Measurements from ENCODE around the gene SEC14L1.

The SEC14L1 gene

DNA sequence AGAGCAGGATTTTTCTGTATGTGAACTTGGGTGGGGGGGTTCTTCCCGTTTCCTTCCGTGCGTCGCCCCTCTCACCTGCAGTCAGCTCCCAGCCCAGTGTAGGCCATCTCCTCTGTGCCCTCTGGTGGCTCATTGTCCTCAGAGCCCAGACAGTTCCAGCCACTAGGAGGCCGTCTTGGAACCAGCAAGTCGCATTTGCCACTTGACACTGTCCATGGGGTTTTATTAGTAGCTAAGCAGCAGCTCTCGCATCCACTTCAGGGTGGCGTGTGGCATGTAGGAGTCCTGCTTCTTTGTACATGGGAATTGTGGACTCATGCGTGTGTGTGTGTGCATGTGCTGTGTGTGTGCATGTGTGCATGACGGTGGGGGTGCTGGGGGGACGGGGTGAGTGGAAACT is 74.0 kb downstream of the SEC14L1 start:
- DNase-seq (ENCODE audit: low spot score), result no peak

DNA sequence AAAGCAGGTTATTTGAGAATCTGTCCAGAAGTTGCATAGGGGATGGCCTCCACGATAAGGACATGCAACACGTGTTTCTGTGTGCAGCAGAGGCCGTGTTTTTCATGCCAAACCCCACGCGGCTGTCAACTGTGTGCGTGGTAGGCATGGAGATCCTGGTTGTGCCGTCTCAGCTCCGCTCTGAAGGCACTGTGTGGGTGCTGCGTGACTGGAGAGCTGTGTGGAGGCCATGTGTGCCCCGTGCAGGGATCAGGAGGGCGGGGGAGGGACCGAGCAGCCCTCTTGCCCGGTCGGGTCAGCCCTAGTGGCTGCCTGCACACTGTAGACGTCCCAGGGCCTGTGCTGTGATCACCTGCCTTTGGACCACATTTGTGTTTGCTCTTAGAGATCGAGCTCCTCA is 74.5 kb downstream of the SEC14L1 start:
- no peak for DNase-seq (ENCODE audit: low spot score)

- no peak for DNase-seq (ENCODE audit: low spot score)
Observed at GRCh38 chr17:77216486-77216885, 75.7 kb downstream of the SEC14L1 start.

- DNase-seq (ENCODE audit: low spot score), result no peak
Observed at GRCh38 chr17:77217123-77217522, 76.4 kb downstream of the SEC14L1 start.

DNA sequence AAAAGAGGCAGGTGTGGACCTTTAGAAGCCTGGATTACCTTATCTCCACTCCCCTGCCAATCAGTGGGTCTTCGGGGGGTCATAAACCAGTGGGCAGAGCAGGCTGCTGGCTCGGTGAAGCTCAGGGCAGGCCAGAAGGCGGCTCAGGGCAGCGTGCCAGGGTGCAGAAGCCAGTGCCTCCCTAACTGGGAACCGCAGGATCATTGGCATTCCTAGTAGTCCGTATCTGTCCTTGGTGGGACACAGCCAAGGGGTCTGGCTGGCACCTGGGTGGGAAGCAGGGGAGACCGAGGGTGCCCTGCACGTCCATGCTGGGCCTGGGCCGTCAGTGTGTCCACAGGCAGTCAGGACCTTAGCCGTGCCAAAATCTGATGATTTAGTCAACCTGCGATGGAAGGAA is 76.8 kb downstream of the SEC14L1 start:
- DNase-seq (ENCODE audit: low spot score), result no peak

DNA sequence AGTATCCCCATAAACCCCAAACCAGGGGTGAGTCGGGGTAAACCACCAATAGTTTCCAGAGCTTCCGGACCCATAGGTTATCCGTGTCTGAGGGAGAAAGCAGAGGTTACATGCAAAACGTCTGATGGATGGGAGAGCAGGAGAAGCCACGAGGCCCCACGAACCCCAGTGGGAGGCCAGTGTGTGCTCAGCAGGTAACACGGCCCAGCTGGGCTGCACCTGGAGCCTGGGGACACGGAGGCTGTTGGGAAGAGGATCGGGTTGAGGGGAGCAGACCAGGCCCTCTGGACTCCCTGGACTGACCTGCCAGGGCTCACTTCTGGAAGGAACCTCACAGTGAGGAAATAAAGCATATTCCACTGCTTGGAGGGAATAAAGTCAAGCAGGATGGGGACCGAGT is 78.1 kb downstream of the SEC14L1 start:
- DNase-seq (ENCODE audit: low spot score), result no peak

DNA sequence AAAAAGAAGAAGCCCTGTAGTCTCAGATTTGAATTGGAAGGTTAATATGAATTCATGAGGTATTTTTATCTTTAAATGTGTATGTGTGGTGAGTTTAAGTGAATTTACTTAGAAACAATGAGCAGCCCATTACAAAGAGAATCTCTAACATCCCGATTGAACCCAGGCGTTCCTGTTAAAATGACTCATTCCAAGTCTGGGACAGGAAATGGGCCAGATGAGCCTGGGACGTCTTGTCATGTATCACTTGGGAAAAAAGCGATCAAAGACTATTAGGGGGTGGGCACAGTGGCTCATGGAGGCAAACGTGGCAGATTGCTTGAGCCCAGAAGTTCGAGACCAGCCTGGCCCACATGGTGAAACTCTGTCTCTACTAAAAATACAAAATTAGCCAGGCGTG is 81.6 kb downstream of the SEC14L1 start:
- no peak for DNase-seq (ENCODE audit: low spot score)

DNA sequence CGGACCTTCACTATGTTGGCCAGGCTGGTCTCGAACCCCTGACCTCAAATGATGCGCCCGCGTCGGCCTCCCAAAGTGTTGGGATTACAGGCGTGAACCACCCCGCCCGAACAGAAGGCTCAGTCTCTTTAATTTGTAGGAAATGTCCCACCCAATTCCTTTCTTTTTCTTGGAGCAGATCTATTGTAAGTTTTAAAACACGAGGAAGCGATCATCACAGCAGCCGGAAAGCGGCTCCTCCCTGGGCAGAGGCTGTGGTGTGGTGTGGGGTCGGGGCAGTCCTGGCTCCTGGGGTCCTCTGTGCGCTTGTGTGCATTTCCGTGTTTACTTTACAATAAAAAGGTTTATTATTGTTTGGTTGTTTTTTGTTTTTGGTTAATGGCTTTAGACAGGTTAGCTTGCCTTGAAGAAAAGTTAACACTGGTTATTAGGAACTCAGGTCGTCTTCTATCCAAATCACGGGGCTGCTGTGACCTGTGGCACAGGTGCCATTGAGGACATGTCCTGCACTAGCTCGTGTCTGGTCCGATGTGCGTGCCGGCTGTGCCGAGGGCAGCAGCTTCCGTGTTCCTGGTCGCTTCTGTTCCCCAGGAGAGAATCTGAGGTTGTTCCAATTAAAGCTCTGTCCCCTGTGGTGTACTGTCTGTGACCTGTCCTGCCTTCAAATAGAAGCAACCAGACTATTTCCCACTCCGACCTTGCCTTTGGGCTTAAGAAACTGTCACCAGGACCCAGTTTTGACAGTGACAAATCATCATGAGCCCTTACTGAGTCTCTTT is 83.1 kb downstream of the SEC14L1 start:
- no peak for DNase-seq (ENCODE audit: low spot score)

- DNase-seq (ENCODE audit: low spot score), result no peak
Observed at GRCh38 chr17:77225265-77225664, 84.5 kb downstream of the SEC14L1 start.

DNA sequence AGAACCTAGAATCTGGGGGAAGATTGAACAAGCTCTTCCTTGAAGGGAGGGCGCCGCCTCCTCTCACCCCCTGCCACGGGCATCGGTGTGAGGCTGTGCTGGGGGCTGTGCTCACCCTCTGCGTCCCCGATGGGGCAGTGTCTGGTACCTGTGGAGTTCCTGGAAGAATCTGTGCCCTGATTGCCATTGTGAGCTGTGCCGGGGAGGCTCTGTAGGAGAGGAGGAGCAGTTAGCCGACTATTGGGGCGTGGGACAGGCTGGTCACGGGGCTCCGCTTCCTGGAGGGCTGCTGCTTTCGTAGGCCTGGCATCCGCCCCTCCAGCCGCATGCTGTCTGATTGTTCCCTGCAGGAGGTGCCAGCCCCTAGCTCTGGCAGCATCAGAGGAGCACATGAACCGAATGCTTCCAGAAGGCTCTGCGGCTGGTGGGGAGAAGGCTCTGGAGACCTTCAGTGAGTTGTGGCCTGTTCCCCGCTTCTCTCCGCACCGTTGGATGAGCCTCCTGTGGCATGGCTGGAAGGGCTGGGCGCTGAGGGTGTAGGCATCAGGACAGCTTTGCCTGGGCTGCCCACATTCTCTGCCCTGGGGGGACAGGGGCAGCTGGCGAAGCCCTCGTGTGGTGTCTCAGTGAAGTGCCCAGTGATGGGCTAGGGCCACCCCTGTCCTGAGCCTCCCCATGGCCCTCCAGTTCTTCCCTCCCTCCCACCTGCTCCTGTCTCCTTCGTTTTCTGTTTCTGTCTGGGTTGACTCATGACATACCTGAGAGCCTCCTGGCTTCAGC is 86.9 kb downstream of the SEC14L1 start:
- no peak for DNase-seq (ENCODE audit: low spot score)

DNA sequence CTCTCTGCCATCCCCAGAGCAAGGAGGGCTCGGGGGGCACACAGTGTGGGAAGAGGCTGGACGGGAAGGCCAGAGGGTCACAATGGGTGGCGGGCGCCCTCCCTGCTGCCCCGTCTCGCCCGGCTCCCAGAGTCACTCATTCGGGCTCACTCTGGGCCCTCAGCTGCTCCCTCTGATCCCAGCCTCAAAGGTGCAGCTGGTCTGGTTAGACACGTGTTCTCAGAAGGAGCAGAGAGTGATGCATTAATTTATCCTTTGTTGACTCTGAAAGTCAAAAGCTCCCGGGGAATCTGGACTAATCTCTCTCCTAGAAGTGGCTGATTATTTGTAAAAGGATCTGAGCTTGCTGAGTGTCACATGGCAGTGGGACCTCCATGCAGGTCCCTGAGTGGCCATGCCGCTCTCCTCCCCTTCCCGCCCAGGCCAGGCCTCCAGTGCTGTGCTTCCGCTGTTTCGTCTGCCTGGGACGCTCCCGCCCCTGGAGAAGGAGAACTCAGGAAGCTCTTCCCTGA is 87.5 kb downstream of the SEC14L1 start:
- DNase-seq (ENCODE audit: low spot score), result no peak

DNA sequence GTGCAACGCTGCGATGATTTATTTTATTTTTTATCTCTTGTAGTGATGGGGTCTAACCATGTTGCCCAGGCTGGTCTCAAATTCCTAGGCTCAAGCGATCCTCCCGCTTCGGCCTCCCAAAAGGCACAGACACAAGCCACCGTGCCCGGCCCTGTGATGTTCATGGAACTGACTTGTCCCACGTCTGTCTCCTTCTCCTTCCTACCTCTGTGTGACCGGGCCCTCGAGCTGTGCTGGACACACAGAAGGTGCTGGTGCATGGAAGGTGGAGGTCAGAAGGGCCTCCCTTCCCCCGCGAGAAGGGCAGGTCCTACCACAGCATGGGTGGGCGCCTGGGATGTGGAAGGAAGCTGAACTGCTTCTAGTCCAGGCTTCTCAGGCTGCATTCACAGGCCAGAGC is 88.0 kb downstream of the SEC14L1 start:
- no peak for DNase-seq (ENCODE audit: low spot score)

- no peak for DNase-seq (ENCODE audit: low spot score)
Observed at GRCh38 chr17:77229786-77230435, 89.1 kb downstream of the SEC14L1 start.

GRCh38 chr17:77230436-77230830 is 89.7 kb downstream of the SEC14L1 start:
- DNase-seq (ENCODE audit: low spot score), result no peak

GRCh38 chr17:77231076-77231871 is 90.5 kb downstream of the SEC14L1 start:
- no peak for DNase-seq (ENCODE audit: low spot score)

- DNase-seq (ENCODE audit: low spot score), result no peak
Observed at GRCh38 chr17:77233127-77233526, 92.4 kb downstream of the SEC14L1 start.

- no peak for DNase-seq (ENCODE audit: low spot score)
Observed at GRCh38 chr17:77233635-77234334, 93.0 kb downstream of the SEC14L1 start.

GRCh38 chr17:77234695-77235094 is 93.9 kb downstream of the SEC14L1 start:
- no peak for DNase-seq (ENCODE audit: low spot score)

DNA sequence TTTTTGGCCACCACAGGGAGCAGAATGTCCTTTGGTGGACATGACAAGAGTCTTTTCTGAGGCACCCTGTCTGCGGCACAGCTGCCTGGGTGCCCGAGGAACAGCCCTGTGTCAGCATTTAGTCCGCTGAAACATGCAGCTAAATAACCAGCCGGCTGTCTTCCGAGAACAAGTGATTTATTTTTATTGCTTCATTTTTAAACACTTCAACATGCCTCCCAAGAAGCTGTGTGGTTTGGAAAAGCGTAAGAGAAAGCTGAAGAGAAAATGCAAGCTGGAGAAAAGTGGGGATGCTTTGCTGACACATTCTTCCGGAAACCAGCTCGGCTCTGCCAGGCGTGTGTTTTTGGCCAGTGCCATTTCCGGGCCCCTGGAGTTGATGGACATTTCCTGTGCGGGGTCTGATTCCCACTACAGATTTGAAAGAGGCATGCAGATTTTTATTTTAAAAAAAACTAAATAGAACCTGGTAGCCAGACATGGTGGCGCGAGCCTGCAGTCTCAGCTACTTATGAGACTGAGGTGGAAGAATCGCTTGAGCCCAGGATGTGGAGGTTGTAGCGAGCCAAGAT is 94.7 kb downstream of the SEC14L1 start:
- DNase-seq (ENCODE audit: low spot score), result no peak

- DNase-seq (ENCODE audit: low spot score), result no peak
Observed at GRCh38 chr17:77237232-77238008, 96.7 kb downstream of the SEC14L1 start.
